BLaER1 (cell line): Measurements from ENCODE around the gene SURF2.

ENCODE experiments used
- H3K27ac ChIP-seq: shearing (Covaris generic); formaldehyde crosslinking; 2 replicates; pipeline ENCODE4 v1.8.1; 2022
- H3K27me3 ChIP-seq: shearing (Covaris generic); formaldehyde crosslinking; 2 replicates; pipeline ENCODE4 v1.8.1; 2022
- H3K36me3 ChIP-seq: shearing (Covaris generic); formaldehyde crosslinking; 2 replicates; pipeline ENCODE4 v1.8.1; 2022
- H3K4me1 ChIP-seq: shearing (Covaris generic); formaldehyde crosslinking; 2 replicates; pipeline ENCODE4 v1.8.1; 2022
- H3K4me2 ChIP-seq: shearing (Covaris generic); formaldehyde crosslinking; 2 replicates; pipeline ENCODE4 v1.8.1; 2022
- H3K4me3 ChIP-seq: shearing (Covaris generic); formaldehyde crosslinking; 2 replicates; pipeline ENCODE4 v1.8.1; 2022
- H3K9ac ChIP-seq: shearing (Covaris generic); formaldehyde crosslinking; 2 replicates; pipeline ENCODE4 v1.8.1; 2022
- H3K9me3 ChIP-seq: shearing (Covaris generic); formaldehyde crosslinking; 2 replicates; pipeline ENCODE4 v1.8.1; 2022
- H4K20me1 ChIP-seq: shearing (Covaris generic); formaldehyde crosslinking; 2 replicates; pipeline ENCODE4 v1.8.1; 2022
- Cebpa-rat ChIP-seq: shearing (Covaris generic); IDR thresholded peaks from 2 replicates; pipeline ENCODE4 v1.8.1; 2022

Gene SURF2

DNA sequence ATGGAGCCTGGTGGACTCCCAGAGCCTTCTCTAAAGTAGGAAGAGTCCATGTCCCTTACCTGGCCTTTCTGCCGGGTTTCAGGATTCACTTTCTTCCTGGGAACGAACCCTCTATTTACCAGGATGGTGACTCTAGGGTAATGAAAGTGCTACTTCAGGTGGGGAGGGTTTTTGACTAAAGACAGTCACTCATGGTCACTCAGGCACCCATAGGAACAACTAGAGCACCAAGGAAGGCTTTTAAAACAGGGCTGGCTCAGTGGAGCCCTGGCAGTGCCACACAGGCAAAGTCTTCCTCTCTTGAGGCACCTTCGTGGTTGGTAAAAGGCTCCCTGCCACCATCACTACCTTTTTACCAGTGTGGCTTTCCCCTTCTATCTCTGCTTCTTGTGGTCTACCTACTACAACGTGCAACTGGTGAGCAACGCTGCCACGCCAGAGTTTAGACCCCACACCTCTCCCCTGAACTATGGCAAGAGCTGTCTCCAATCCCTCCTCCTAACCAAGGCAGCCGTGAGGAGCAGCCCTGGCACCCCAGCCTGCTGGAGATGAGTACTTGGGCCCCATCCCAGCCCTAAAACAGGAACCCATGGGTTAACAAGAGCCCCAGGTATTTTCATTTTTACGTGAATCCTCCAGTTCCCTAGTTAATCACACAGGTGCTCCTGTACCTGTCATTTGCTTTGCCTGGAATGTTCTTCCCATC is 3.6 kb upstream of the SURF2 start:
- no peak overlapping the region for H3K9ac ChIP-seq
- peaks cover 84% of the 10 kb centered on the region for H4K20me1 ChIP-seq
- H3K4me2 ChIP-seq = no peak overlapping the region
- H3K27me3 ChIP-seq = no peaks in the 10 kb centered on the region
- no peaks in the 10 kb centered on the region for H3K9me3 ChIP-seq
- no peak for TF ChIP-seq Cebpa-rat
- H3K36me3 ChIP-seq = peaks cover 55% of the 10 kb centered on the region
- peak overlapping the region; percentile 31; the same call in 1 of the 2 replicates for H3K27ac ChIP-seq
- peaks cover 71% of the 10 kb centered on the region for H3K4me1 ChIP-seq
- H3K4me3 ChIP-seq = no peak overlapping the region

DNA sequence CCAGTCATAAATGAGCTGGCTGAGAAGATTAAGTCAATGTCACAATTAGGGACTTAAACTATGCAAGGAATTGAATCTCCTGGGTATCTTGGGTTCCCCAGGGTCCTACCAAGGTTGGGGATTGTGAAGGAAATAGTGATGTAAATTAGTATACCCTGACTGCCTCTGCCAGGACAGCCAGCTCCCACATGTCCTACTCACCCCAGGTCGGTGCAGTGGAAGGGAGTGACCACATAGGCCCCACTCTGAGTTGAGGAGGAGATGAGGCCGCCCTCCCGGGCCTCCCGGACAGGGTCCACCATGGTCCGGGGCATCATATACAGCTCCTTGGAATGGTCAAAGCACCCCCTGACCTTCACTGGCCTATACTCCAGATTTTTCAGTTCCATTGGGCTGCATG is 2.8 kb upstream of the SURF2 start:
- H3K4me2 ChIP-seq = no peak overlapping the region
- H3K9ac ChIP-seq = no peak overlapping the region
- no peaks in the 10 kb centered on the region for H3K9me3 ChIP-seq
- peaks cover 78% of the 10 kb centered on the region for H3K4me1 ChIP-seq
- peaks cover 61% of the 10 kb centered on the region for H3K36me3 ChIP-seq
- H3K27ac ChIP-seq = 0 out of 2 replicates have a peak overlapping the region, but pooled peaks have one; percentile 31
- TF ChIP-seq Cebpa-rat = no peak
- no peaks in the 10 kb centered on the region for H3K27me3 ChIP-seq
- H4K20me1 ChIP-seq = peaks cover 87% of the 10 kb centered on the region
- H3K4me3 ChIP-seq = no peak overlapping the region

DNA sequence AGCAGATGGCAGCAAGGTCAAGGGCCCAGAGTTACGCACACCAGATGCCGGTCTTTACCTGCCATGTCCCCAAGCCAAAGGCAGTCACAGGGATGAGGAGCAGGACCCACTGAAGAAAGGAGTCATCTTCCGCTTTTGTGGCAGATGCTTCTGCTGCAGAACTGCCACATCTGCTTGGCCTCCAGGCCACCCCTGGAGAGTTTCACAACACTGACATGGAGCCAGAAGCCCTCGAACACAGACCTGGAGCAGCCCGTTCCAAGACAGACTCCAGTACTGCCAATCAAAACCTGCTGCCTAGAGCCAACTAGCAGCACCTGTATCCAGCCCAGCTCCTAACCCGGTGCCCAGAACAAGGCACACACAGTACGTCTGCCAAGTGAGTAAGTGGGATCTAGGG is 1.6 kb upstream of the SURF2 start:
- no peaks in the 10 kb centered on the region for H3K27me3 ChIP-seq
- peak overlapping the region; percentile 97; the same call in 1 of the 2 replicates for H3K9ac ChIP-seq
- H3K36me3 ChIP-seq = peaks cover 63% of the 10 kb centered on the region
- TF ChIP-seq Cebpa-rat = peak; percentile 43; the same call in 1 of the 2 replicates
- no peaks in the 10 kb centered on the region for H3K9me3 ChIP-seq
- peak overlapping the region; percentile 94 for H3K4me2 ChIP-seq
- H4K20me1 ChIP-seq = peaks cover 87% of the 10 kb centered on the region
- H3K4me1 ChIP-seq = peaks cover 80% of the 10 kb centered on the region
- H3K27ac ChIP-seq = peak overlapping the region; percentile 97
- H3K4me3 ChIP-seq = 0 out of 2 replicates have a peak overlapping the region, but pooled peaks have one; percentile 81

- no peak for TF ChIP-seq Cebpa-rat
- H3K4me1 ChIP-seq = peaks cover 80% of the 10 kb centered on the region
- no peaks in the 10 kb centered on the region for H3K27me3 ChIP-seq
- no peaks in the 10 kb centered on the region for H3K9me3 ChIP-seq
- H3K27ac ChIP-seq = peak overlapping the region; percentile 97
- H4K20me1 ChIP-seq = peaks cover 87% of the 10 kb centered on the region
- H3K36me3 ChIP-seq = peaks cover 63% of the 10 kb centered on the region
- peak overlapping the region; percentile 94 for H3K4me2 ChIP-seq
- H3K9ac ChIP-seq = peak overlapping the region; percentile 97
- H3K4me3 ChIP-seq = peak overlapping the region; percentile 81
These were observed 431 bp upstream of the SURF2 start for GRCh38 chr9:133355881-133356357.

DNA sequence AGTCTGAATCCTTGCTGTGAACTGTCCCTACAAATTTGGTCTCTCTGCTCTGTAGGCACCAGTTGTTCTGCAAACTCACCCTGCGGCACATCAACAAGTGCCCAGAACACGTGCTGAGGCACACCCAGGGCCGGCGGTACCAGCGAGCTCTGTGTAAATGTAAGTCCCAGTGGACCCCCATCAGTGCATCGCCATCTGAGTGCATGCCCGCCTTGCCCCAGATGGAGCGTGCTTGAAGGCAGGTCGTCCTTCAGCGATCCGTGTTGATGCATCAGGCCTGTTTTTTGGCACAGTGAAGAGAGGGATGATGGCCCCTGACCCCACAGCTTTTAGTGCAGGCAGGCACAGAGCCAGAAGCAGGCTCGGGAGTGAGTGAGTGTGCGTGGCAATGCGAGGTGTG is 1.3 kb downstream of the SURF2 start:
- H3K27me3 ChIP-seq = no peaks in the 10 kb centered on the region
- peak overlapping the region; percentile 100 for H3K4me2 ChIP-seq
- H3K27ac ChIP-seq = peak overlapping the region; percentile 97; the same call in 1 of the 2 replicates
- H4K20me1 ChIP-seq = peaks cover 87% of the 10 kb centered on the region
- peaks cover 82% of the 10 kb centered on the region for H3K4me1 ChIP-seq
- peak overlapping the region; percentile 97 for H3K9ac ChIP-seq
- no peaks in the 10 kb centered on the region for H3K9me3 ChIP-seq
- H3K4me3 ChIP-seq = peak overlapping the region; percentile 81
- TF ChIP-seq Cebpa-rat = no peak
- H3K36me3 ChIP-seq = peaks cover 63% of the 10 kb centered on the region

DNA sequence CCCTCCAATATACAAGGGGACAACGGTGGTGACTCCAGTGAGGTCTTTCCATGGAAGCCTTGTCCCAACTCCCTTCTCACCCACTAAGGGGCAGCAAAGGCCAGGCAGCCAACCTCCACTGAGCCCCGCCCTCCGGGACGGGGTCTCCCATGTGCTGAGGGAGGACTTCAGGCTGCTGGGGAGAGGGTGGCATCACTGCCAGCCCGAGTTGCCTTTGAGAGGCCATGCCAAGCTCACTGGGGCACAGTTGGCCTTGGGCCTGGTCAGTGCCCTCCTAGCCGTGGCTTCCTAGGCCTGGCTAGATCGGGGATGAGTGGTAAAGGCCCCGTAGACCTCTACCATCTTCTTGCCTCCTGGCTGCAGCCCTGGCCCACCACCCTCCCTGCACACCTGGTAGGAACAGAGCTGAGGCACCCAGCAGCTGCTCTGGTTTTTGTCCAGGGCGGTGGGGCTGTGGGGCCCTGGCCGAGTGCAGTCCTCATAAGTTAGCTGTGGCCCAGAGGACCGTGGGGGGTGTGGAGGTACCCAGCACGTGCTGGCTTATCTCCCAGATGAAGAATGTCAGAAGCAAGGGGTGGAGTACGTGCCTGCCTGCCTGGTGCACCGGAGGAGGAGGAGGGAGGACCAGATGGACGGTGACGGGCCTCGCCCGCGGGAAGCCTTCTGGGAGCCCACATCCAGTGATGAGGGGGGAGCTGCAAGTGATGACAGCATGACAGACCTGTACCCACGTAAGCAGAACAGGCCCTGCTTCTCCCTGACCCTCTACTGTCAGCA is 3.2 kb downstream of the SURF2 start:
- Histone ChIP-seq H3K36me3 (peaks cover 70% of the 10 kb centered on the region), H3K4me1 (peaks cover 70% of the 10 kb centered on the region), H3K9ac (peak overlapping the region; percentile 24; the same call in 1 of the 2 replicates), H3K27me3 (no peaks in the 10 kb centered on the region), H3K4me3 (no peak overlapping the region), H4K20me1 (peaks cover 92% of the 10 kb centered on the region), H3K4me2 (peak overlapping the region; percentile 43), H3K9me3 (no peaks in the 10 kb centered on the region), H3K27ac (peak overlapping the region; percentile 33; the same call in 1 of the 2 replicates)
- TF ChIP-seq Cebpa-rat = no peak

GRCh38 chr9:133360400-133361393 is 4.3 kb downstream of the SURF2 start:
- peaks cover 81% of the 10 kb centered on the region for H3K36me3 ChIP-seq
- no peaks in the 10 kb centered on the region for H3K27me3 ChIP-seq
- peak overlapping the region; percentile 43 for H3K4me2 ChIP-seq
- H3K9me3 ChIP-seq = no peaks in the 10 kb centered on the region
- H3K9ac ChIP-seq = peak overlapping the region; percentile 26
- no peak for TF ChIP-seq Cebpa-rat
- H3K4me3 ChIP-seq = no peak overlapping the region
- peaks cover 92% of the 10 kb centered on the region for H4K20me1 ChIP-seq
- H3K4me1 ChIP-seq = peaks cover 65% of the 10 kb centered on the region
- H3K27ac ChIP-seq = peak overlapping the region; percentile 33

- Histone ChIP-seq H3K9ac (0 out of 2 replicates have a peak overlapping the region, but pooled peaks have one; percentile 26), H3K27ac (no peak overlapping the region), H3K36me3 (peaks cover 90% of the 10 kb centered on the region), H3K4me1 (peaks cover 64% of the 10 kb centered on the region), H3K9me3 (no peaks in the 10 kb centered on the region), H4K20me1 (peaks cover 97% of the 10 kb centered on the region), H3K27me3 (no peaks in the 10 kb centered on the region), H3K4me3 (no peak overlapping the region), H3K4me2 (peak overlapping the region; percentile 43; the same call in 1 of the 2 replicates)
- TF ChIP-seq Cebpa-rat = no peak
These were observed 5.2 kb downstream of the SURF2 start for GRCh38 chr9:133361507-133362092.
